Vagina (tissue), 2 donors: ENCODE data around the gene GSG1L. TPM values are rescaled to one million over a fixed set of nuclear protein-coding genes. Genes with fewer than 3 reads are reported as not detected.
"Not testable (repeated sequence)": the region's sequence is repeated elsewhere in the genome, so short reads cannot be mapped to it uniquely, and the experiment has no call there.

ENCODE experiments used
- DNase-seq, 2 donors: peaks; one replicate each; pipeline ENCODE4 v3.0.0-alpha.2; 2017; ENCODE audit errors: extremely low spot score in 2 of 2
- H3K27ac ChIP-seq: fragments of 200-600 bp; sonication (generic); one replicate; pipeline ENCODE4 v1.5.1; 2019
- H3K27me3 ChIP-seq: fragments of 200-600 bp; sonication (generic); one replicate; pipeline ENCODE4 v1.5.1; 2019
- H3K36me3 ChIP-seq, 2 donors: fragments of 200-600 bp; sonication (generic); one replicate each; pipeline ENCODE4 v1.5.1; 2017 to 2019
- H3K4me1 ChIP-seq: fragments of 200-600 bp; sonication (generic); one replicate; pipeline ENCODE4 v1.5.1; 2019
- H3K4me3 ChIP-seq, 2 donors: fragments of 200-600 bp; sonication (generic); 1 replicate in 1 of 2; 2 replicates in 1 of 2; pipeline ENCODE4 v1.5.1; 2016 to 2019
- H3K9me3 ChIP-seq: fragments of 200-600 bp; sonication (generic); one replicate; pipeline ENCODE4 v1.5.1; 2019
- CTCF ChIP-seq, 3 experiments: fragments of 450-650 bp in 2 of 3; fragments of 200-600 bp in 1 of 3; sonication (generic) in 1 of 3; IDR thresholded peaks; one replicate each; pipeline ENCODE4 v1.5.1; 2017 to 2019; ENCODE audit warnings: antibody characterized with exemption in 3 of 3, mild to moderate bottlenecking in 2 of 3, moderate library complexity in 2 of 3
- POLR2A ChIP-seq, 2 donors: fragments of 450-650 bp; IDR thresholded peaks; one replicate each; pipeline ENCODE4 v1.6.1; 2017; ENCODE audit warnings: antibody characterized with exemption in 2 of 2, mild to moderate bottlenecking in 2 of 2, moderate library complexity in 2 of 2
- POLR2AphosphoS5 ChIP-seq, 2 donors: sonication (generic); formaldehyde crosslinking; IDR thresholded peaks; one replicate each; pipeline ENCODE4 v1.9.0; 2017; ENCODE audit warnings: antibody characterized with exemption in 2 of 2, mild to moderate bottlenecking in 2 of 2, low read depth in 1 of 2; ENCODE audit not compliant: insufficient read depth in 1 of 2
- intact Hi-C: fragments of 100-400 bp; cut with DNase I; formaldehyde crosslinking; loops from one replicate; pipeline ENCODE4 v1.15.1; 2023
- total RNA-seq: library from RNA; depleted of rRNA; stranded (reverse); fragments of >200 nt; gene quantifications from one replicate; pipeline ENCODE4 v1.2.3, GENCODE V29; 2016

The GSG1L gene
- total RNA-seq, 1 donor from 2014 or later: not detected

- Histone ChIP-seq H3K4me1 (no peaks in the 10 kb centered on the region), H3K27me3 (no peaks in the 10 kb centered on the region), H3K36me3 (no peaks in the 10 kb centered on the region), H3K9me3 (peaks cover 3% of the 10 kb centered on the region), H3K27ac (no peak overlapping the region), H3K4me3 (no peak overlapping the region)
- intact Hi-C loops: no loop called here
- TF ChIP-seq CTCF (IDR thresholded peaks at IDR 0.05): no peak
- no peak for TF ChIP-seq POLR2AphosphoS5 (IDR thresholded peaks at IDR 0.05; ENCODE audit: insufficient read depth in 1 of 2, low read depth in 1 of 2)
- TF ChIP-seq POLR2A (IDR thresholded peaks at IDR 0.05): no peak
- DNase-seq: no peak
Observed at GRCh38 chr16:27950206-27950887, 113.2 kb downstream of the GSG1L start.

GRCh38 chr16:27947696-27948095 lies 115.8 kb downstream of the GSG1L start:
- Histone ChIP-seq H3K27me3 (no peaks in the 10 kb centered on the region), H3K9me3 (no peaks in the 10 kb centered on the region), H3K4me3 (no peak overlapping the region), H3K4me1 (no peaks in the 10 kb centered on the region), H3K27ac (no peak overlapping the region), H3K36me3 (no peaks in the 10 kb centered on the region)
- intact Hi-C loops: no loop called here
- peak in 1 of 2 donors; percentile 43 for DNase-seq
- TF ChIP-seq POLR2AphosphoS5 (IDR thresholded peaks at IDR 0.05; ENCODE audit: insufficient read depth in 1 of 2, low read depth in 1 of 2): no peak

GRCh38 chr16:27945233-27945973 lies 118.1 kb downstream of the GSG1L start:
- no peak for DNase-seq
- H3K36me3 ChIP-seq: no peaks in the 10 kb centered on the region
- H3K27ac ChIP-seq: no peak overlapping the region
- TF ChIP-seq CTCF (IDR thresholded peaks at IDR 0.05) (no peak), POLR2A (IDR thresholded peaks at IDR 0.05) (no peak), POLR2AphosphoS5 (IDR thresholded peaks at IDR 0.05; ENCODE audit: insufficient read depth in 1 of 2, low read depth in 1 of 2) (no peak)
- no peak overlapping the region for H3K4me3 ChIP-seq
- no peaks in the 10 kb centered on the region for H3K9me3 ChIP-seq
- intact Hi-C loops: no loop called here
- H3K4me1 ChIP-seq: no peaks in the 10 kb centered on the region
- H3K27me3 ChIP-seq: no peaks in the 10 kb centered on the region

GRCh38 chr16:27943766-27944165 lies 119.7 kb downstream of the GSG1L start:
- no peaks in the 10 kb centered on the region for H3K9me3 ChIP-seq
- TF ChIP-seq POLR2AphosphoS5 (IDR thresholded peaks at IDR 0.05; ENCODE audit: insufficient read depth in 1 of 2, low read depth in 1 of 2) (no peak), CTCF (IDR thresholded peaks at IDR 0.05) (no peak), POLR2A (IDR thresholded peaks at IDR 0.05) (no peak)
- no peak overlapping the region for H3K4me3 ChIP-seq
- no peaks in the 10 kb centered on the region for H3K27me3 ChIP-seq
- intact Hi-C loops: no loop called here
- DNase-seq: no peak
- H3K27ac ChIP-seq: no peak overlapping the region
- no peaks in the 10 kb centered on the region for H3K36me3 ChIP-seq
- H3K4me1 ChIP-seq: no peaks in the 10 kb centered on the region

GRCh38 chr16:27942071-27942470 lies 121.4 kb downstream of the GSG1L start:
- H3K9me3 ChIP-seq, intact Hi-C loops, DNase-seq, H3K27ac ChIP-seq, H3K4me3 ChIP-seq, H3K4me1 ChIP-seq, H3K36me3 ChIP-seq, H3K27me3 ChIP-seq: not testable (repeated sequence)

- DNase-seq: no peak
- TF ChIP-seq CTCF (IDR thresholded peaks at IDR 0.05): no peak
- no peak for TF ChIP-seq POLR2AphosphoS5 (IDR thresholded peaks at IDR 0.05; ENCODE audit: insufficient read depth in 1 of 2, low read depth in 1 of 2)
- TF ChIP-seq POLR2A (IDR thresholded peaks at IDR 0.05): no peak
- H3K36me3 ChIP-seq: no peaks in the 10 kb centered on the region
- H3K27me3 ChIP-seq: no peaks in the 10 kb centered on the region
- H3K4me1 ChIP-seq: no peaks in the 10 kb centered on the region
- no peak overlapping the region for H3K4me3 ChIP-seq
- no peak overlapping the region for H3K27ac ChIP-seq
- intact Hi-C loops: no loop called here
- no peaks in the 10 kb centered on the region for H3K9me3 ChIP-seq
Observed at GRCh38 chr16:27935076-27935475, 128.4 kb downstream of the GSG1L start.
